Upper lobe of left lung (tissue), 4 donors: Measurements from ENCODE around the gene GRIK3.

Source experiments
- CTCF ChIP-seq, 6 experiments: fragments of 450-650 bp in 4 of 6; fragments of 200-600 bp in 2 of 6; sonication (generic) in 2 of 6; IDR thresholded peaks; one replicate each; pipeline ENCODE4 v1.5.1; 2016 to 2019; ENCODE audit warnings: antibody characterized with exemption in 6 of 6
- POLR2A ChIP-seq, 4 donors: fragments of 450-650 bp; IDR thresholded peaks; one replicate each; pipeline ENCODE4 v1.5.1; 2016 to 2017; ENCODE audit warnings: antibody characterized with exemption in 4 of 4, mild to moderate bottlenecking in 2 of 4
- POLR2AphosphoS5 ChIP-seq, 2 donors: sonication (generic); formaldehyde crosslinking; IDR thresholded peaks; one replicate each; pipeline ENCODE4 v1.5.1; 2017; ENCODE audit warnings: antibody characterized with exemption in 2 of 2

- TF ChIP-seq CTCF (IDR thresholded peaks at IDR 0.05): no peak
- TF ChIP-seq POLR2A (IDR thresholded peaks at IDR 0.05): no peak
- TF ChIP-seq POLR2AphosphoS5 (IDR thresholded peaks at IDR 0.05): no peak
These were observed 13.2 kb upstream of the GRIK3 start for GRCh38 chr1:37047542-37047941.
